ENCODE results near the gene DIPK1A. TPM values are rescaled to one million over a fixed set of nuclear protein-coding genes. Genes with fewer than 3 reads are reported as not detected.

The DIPK1A gene
- total RNA-seq, 1 donor from 2014 or later = 1.3 TPM

GRCh38 chr1:92808381-92808780, 152.9 kb downstream of the DIPK1A start:
- DNase-seq (ENCODE audit: extremely low read depth, low read depth, low spot score) = no peak

- no peak for DNase-seq (ENCODE audit: extremely low read depth, low read depth, low spot score)
These were observed 156.0 kb downstream of the DIPK1A start for GRCh38 chr1:92805216-92805615.

- peak; percentile 93 for DNase-seq (ENCODE audit: extremely low read depth, low read depth, low spot score)
These were observed 156.5 kb downstream of the DIPK1A start for GRCh38 chr1:92804721-92805201.

- DNase-seq (ENCODE audit: extremely low read depth, low read depth, low spot score) = no peak
These were observed 157.9 kb downstream of the DIPK1A start for GRCh38 chr1:92803140-92803887.

- DNase-seq (ENCODE audit: extremely low read depth, low read depth, low spot score) = no peak
These were observed 163.3 kb downstream of the DIPK1A start for GRCh38 chr1:92797961-92798360.

GRCh38 chr1:92797297-92797696, 164.0 kb downstream of the DIPK1A start:
- no peak for DNase-seq (ENCODE audit: extremely low read depth, low read depth, low spot score)

- no peak for DNase-seq (ENCODE audit: extremely low read depth, low read depth, low spot score)
These were observed 166.1 kb downstream of the DIPK1A start for GRCh38 chr1:92795166-92795565.

- DNase-seq (ENCODE audit: extremely low read depth, low read depth, low spot score) = no peak
These were observed 168.9 kb downstream of the DIPK1A start for GRCh38 chr1:92792340-92792782.

Other genes with a start within 250 kb of the DIPK1A start
- gene EVI5, start 176.4 kb downstream of the DIPK1A start, total RNA-seq = 23.7 and 28.2 TPM in 2 replicates
- 965 and 1,451 TPM in 2 replicates for gene RPL5, start 129.4 kb downstream of the DIPK1A start, total RNA-seq
- 16.6 and 19.5 TPM in 2 replicates for gene MTF2, start 117.8 kb upstream of the DIPK1A start, total RNA-seq
- 50.9 and 57.1 TPM in 2 replicates for gene TMED5, start 219.0 kb upstream of the DIPK1A start, total RNA-seq
- 2.7 and 3.4 TPM in 2 replicates for gene CCDC18, start 219.3 kb upstream of the DIPK1A start, total RNA-seq

Measured in glomerular endothelial cell (primary cell).